ENCODE results near the gene DNMT3A.
A peak's percentile ranks its signal among the peaks of the same experiment; 100 is the strongest.

DNMT3A gene

GRCh38 chr2:25341753-25342371 is at the start of gene DNMT3A:
TSS of gene DNMT3A (minus strand) at chr2:25341925. CDS start at chr2:25313984, 27,941 bp downstream.
- peak; percentile 47 for DNase-seq

- no peak for DNase-seq
Measured at GRCh38 chr2:25389161-25389560, 47.4 kb upstream of the DNMT3A start.

GRCh38 chr2:25388491-25388890 is 46.8 kb upstream of the DNMT3A start:
- no peak for DNase-seq

- no peak for DNase-seq
Measured at GRCh38 chr2:25387876-25388449, 46.2 kb upstream of the DNMT3A start.

- no peak for DNase-seq
Measured at GRCh38 chr2:25386971-25387875, 45.5 kb upstream of the DNMT3A start.

GRCh38 chr2:25385910-25386309 is 44.2 kb upstream of the DNMT3A start:
- no peak for DNase-seq

- no peak for DNase-seq
Measured at GRCh38 chr2:25383806-25384205, 42.1 kb upstream of the DNMT3A start.

GRCh38 chr2:25381502-25381901 is 39.8 kb upstream of the DNMT3A start:
- no peak for DNase-seq

- no peak for DNase-seq
Measured at GRCh38 chr2:25380586-25381375, 39.1 kb upstream of the DNMT3A start.

GRCh38 chr2:25380023-25380422 is 38.3 kb upstream of the DNMT3A start:
- no peak for DNase-seq

GRCh38 chr2:25379535-25379934 is 37.8 kb upstream of the DNMT3A start:
- no peak for DNase-seq

GRCh38 chr2:25378731-25379490 is 37.2 kb upstream of the DNMT3A start:
- DNase-seq, result no peak

- DNase-seq, result no peak
Measured at GRCh38 chr2:25377822-25378421, 36.2 kb upstream of the DNMT3A start.

GRCh38 chr2:25376750-25377621 is 35.3 kb upstream of the DNMT3A start:
- DNase-seq, result peak; percentile 93

- DNase-seq, result no peak
Measured at GRCh38 chr2:25375989-25376545, 34.3 kb upstream of the DNMT3A start.

GRCh38 chr2:25375371-25375988 is 33.8 kb upstream of the DNMT3A start:
- no peak for DNase-seq

GRCh38 chr2:25374827-25375226 is 33.1 kb upstream of the DNMT3A start:
- DNase-seq, result no peak

- no peak for DNase-seq
Measured at GRCh38 chr2:25374411-25374810, 32.7 kb upstream of the DNMT3A start.

- no peak for DNase-seq
Measured at GRCh38 chr2:25373269-25373981, 31.7 kb upstream of the DNMT3A start.
